ENCODE results near the gene CPB2.

The CPB2 gene

GRCh38 chr13:46043647-46044046 is 61.2 kb downstream of the CPB2 start:
- no peak for DNase-seq

DNA sequence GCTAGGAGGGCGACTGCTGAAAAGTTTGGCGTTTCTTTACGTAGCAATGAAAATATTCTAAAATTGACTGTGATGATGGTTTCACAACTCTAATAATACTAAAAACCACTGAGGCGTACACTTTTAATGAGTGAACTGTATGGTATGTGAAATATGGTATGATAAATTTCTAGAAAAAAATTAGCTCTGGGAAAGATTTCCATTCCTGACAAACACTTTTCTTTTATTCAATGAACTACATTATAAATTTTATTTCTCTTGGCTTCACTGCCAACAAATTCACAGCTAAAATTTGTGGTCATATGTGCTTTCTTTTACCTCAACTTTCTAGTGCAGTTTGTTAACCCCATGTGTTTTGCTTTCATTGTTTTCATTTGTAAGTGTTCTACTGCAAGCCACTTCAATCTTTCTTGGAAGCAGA is 63.4 kb downstream of the CPB2 start:
- no peak for DNase-seq

DNA sequence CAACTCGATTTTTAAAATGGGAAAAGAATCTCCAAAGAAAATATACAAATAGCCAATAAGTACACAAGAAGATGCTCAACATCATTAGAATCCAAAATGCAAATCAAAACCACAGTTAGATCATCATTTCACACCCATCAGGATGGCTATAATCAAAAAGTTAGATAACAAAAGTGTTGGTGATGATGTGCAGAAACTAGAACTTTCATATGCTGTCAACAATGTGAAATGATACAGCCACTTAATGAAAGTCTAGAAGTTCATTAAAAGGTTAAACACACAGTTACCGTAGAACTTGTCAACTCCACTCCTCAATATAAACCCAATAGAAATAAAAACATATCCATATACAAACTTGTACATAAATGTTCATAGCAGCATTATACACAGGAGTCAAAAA is 64.1 kb downstream of the CPB2 start:
- DNase-seq: no peak

DNA sequence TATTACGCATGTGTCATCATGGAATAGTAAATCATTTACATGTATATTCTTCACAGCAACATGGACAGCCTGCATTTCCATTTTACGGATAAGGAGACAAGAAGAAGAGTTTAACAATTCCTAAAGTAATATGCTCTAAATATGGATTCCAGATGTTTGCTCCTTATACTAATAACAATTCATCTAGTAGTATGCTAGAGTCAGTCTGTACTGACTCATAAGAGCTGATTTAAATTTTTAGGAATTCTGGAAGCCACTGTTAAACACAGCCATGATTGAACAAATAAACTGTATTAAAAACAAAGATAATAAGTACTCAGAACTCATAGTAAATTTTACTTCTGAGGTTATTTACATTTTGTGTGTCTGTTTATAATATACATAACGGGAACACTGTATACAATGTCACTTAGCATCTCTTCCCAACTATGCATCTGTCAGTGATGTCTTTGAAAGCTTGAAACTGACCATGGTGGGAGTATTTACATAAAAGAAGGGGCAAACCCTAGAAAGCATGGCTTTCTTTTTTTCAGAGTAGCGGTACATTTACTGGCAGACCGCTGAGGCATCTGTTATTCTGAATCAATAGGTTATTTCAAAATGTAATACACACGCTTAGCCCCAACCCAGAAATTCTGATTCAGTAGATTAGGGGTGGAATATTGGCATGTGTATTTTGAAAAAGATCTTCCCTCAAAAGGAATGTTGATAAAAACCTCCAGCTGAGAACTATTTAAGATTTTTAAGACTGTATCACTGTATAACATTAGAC is 65.2 kb downstream of the CPB2 start:
- no peak for DNase-seq

- DNase-seq: no peak
Measured at GRCh38 chr13:46038296-46038695, 66.5 kb downstream of the CPB2 start.

DNA sequence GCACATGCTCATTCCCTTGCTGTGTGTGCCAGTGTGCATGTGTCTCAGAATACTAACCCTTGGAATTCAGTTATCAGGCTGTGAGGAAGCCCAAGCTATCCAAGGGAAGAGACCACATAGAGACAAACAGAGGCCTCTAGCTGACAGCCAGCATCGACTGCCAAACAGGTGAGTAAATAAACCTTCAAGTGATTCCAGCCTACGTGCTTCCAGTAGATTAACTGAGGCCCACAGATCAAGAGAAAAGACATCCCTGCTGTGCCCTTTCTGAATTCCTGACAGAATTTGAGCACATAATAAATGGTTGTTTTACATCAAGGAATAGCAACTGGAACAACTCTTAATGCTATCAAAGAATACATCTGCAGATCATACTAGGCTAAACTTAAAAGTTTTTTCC is 69.8 kb downstream of the CPB2 start:
- DNase-seq: no peak

DNA sequence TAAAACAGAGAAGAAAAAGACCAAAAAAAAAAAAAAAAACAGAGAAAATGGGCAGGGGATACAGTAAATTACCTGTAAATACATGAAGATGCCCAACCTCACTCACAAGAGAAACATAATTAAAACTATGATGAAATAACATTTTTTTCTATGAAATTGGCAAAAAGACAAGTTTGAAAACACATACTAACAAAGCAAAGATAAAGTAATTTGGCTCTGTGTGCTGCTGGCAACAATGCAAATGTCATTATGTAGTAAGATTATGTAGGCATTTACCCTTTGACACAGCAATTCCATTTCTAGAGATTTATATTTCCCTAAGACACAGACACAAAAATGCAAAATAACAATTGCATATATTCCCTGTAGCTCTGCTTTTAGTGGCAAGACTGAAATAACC is 72.5 kb downstream of the CPB2 start:
- no peak for DNase-seq

GRCh38 chr13:46031581-46032263 is 73.1 kb downstream of the CPB2 start:
- DNase-seq: no peak

DNA sequence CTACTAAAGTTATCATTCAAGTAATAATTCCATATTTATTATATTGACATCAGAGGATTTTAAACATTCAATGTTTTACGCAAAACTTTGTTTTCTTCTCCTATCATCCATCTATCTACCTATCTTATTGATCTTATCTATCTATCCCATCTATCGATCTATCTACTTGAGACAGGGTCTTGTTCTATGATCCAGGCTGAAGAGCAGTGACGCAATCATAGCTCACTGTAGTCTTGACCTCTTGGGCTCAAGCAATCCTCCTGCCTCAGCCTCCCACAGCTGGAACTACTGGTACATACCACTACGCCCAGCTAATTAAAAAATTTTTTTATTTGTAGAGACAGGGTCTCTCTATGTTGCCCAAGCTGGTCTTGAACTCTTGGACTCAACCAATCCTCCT is 79.7 kb downstream of the CPB2 start:
- DNase-seq: no peak

GRCh38 chr13:46022481-46022880 is 82.4 kb downstream of the CPB2 start:
- no peak for DNase-seq

DNA sequence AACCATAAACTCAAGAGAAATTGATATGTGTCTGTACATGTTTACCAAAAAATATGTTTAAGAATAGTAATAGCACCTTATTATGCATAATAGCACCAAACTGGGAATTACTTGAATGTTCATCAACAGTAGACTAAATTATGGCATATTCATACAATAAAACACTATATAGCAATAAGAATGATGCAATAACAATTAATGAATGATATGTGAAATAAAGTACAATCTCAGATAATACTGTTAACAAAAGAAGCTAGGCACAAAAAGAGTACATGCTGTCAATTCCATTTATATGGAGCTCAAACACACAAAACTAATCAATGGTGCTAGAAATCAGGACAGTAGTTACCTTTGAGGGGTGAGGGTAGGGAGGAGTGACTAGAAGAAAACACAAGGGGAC is 88.6 kb downstream of the CPB2 start:
- no peak for DNase-seq

GRCh38 chr13:46015366-46015765 is 89.5 kb downstream of the CPB2 start:
- no peak for DNase-seq

DNA sequence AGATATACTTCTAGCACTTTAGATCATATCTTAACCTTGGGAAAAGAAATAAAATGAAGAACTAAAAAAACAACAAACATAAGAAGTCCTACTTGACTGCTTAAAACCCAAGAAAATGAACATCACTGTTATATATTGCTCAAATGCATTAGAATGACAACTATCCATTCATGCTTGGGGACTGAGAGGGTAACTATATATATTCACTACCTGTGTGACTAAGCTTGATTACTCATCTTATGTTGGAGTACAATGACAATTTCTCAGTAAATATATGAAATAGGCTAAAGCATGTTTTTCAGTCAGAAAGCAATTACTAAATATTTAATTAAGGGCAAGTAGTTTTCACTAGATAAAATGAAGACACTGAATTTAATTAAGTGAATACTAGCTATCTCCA is 92.4 kb downstream of the CPB2 start:
- no peak for DNase-seq

- no peak for DNase-seq
Measured at GRCh38 chr13:46010148-46010547, 94.7 kb downstream of the CPB2 start.

DNA sequence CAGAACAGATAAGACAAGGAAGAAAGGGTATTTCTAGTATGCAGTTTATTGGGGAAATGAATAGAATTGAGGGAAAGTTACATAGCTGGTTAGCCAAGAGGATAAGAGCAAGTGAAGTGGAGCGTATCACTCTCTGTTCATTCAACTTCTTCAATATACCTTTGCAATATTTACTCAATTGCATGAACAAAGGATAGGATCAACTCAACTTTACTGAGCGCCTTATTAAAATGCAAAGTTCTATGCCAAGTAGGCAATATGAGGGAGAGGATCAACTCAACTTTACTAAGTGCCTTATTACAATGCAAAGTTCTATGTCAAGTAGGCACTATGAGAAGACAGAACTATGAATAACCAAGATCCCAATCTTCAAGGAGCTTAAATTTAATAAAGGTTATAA is 96.2 kb downstream of the CPB2 start:
- DNase-seq: no peak

- no peak for DNase-seq
Measured at GRCh38 chr13:46006688-46007452, 98.0 kb downstream of the CPB2 start.

GRCh38 chr13:46004491-46004890 is 100.3 kb downstream of the CPB2 start:
- DNase-seq: no peak
